ENCODE results near the gene CSF3.

DNA sequence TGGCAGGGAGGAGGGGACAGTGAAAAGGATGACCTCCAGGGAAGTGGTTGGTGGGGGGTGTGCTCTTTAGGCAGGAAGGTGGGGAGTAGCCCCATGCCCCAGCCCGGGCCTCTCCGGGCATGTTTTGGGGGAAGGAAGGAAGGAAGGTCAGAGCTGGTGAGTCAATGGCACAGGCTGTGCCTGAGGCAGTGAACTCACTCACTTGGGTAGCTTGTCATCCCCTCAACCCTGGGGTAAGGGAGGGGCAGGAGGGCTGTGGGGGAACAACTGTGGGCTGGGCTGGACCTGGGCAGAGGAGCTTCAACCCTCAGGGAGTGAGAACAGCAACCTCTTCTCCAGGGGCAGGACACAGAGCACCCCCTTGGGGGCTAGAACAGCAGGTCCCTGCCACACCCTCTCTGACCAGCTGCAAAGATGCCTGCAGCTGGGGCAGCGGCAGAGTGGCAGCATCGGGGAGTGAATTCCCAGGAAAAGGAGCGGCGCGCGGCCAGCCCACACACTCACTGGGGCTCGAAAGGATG, 6.3 kb downstream of the CSF3 start:
- TF ChIP-seq CTCF (IDR thresholded peaks at IDR 0.05; ENCODE audit: low read length): no peak
- no peak for TF ChIP-seq EZH2 (IDR thresholded peaks at IDR 0.05; ENCODE audit: borderline replicate concordance, low read length)

Measured in OCI-LY1 (cell line).